OCI-LY7 (cell line): ENCODE data around the gene GPSM1.

Experiments used
- EZH2phosphoT487 ChIP-seq: fragments of 200-600 bp; sonication (generic); IDR thresholded peaks from 2 replicates; pipeline ENCODE4 v1.6.1; 2018; ENCODE audit warnings: low read depth, borderline replicate concordance, mild to moderate bottlenecking, mixed run types, antibody characterized with exemption, low read length, moderate library complexity, mixed read lengths
- TF ChIP-seq, protein P1 (sequence below): fragments of 200-600 bp; sonication (generic); conservative IDR thresholded peaks from 2 replicates; pipeline ENCODE4 v1.5.1; 2014; ENCODE audit warnings: mild to moderate bottlenecking, antibody characterized with exemption, low read length, moderate library complexity, mixed read lengths

DNA sequence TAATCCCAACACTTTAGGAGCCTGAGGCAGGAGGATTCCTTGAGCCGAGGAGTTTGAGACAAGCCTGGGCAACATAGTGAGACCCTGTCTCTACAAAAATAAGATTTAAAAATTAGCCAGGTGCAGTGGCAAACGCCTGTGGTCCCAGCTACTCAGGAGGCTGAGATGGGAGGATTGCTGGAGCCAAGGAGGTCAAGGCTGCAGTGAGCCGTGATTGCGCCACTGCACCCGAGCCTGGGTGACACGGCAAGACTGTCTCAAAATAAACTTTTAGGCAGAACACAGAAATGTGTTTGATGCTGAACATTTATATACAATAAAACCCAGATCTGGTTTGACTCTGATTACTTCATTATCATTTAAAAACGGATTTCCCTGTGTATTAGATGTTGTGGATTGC lies 78.1 kb downstream of the GPSM1 start:
- TF ChIP-seq, protein P1, sequence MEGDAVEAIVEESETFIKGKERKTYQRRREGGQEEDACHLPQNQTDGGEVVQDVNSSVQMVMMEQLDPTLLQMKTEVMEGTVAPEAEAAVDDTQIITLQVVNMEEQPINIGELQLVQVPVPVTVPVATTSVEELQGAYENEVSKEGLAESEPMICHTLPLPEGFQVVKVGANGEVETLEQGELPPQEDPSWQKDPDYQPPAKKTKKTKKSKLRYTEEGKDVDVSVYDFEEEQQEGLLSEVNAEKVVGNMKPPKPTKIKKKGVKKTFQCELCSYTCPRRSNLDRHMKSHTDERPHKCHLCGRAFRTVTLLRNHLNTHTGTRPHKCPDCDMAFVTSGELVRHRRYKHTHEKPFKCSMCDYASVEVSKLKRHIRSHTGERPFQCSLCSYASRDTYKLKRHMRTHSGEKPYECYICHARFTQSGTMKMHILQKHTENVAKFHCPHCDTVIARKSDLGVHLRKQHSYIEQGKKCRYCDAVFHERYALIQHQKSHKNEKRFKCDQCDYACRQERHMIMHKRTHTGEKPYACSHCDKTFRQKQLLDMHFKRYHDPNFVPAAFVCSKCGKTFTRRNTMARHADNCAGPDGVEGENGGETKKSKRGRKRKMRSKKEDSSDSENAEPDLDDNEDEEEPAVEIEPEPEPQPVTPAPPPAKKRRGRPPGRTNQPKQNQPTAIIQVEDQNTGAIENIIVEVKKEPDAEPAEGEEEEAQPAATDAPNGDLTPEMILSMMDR: no peak
- TF ChIP-seq EZH2phosphoT487: no peak
